ENCODE results near the gene NFKB2.

Gene NFKB2

DNA sequence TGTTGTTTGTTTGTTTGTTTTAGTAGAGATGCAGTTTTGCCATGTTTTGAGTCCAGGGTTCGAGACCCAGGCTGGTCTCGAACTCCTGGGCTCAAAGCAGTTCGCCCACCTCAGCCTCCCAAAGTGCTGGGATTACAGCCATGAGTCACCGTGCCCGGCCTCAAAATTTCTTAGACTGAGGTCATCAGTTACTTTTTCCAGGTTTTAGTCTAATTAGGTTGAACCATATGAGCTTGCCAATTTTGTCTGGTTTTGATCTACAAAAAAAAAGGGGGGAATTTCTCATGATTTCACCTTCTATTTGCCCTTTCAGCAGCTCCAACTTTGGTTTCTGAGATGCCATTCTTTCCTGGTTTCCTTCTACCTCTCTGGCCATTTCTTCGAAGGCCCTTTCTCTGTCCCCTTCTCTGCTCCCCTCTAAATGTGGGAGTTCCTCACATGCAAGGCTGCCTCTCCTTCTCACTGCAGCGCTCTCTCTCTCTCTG lies 31.3 kb downstream of the NFKB2 start:
- in situ Hi-C loops (cut with MboI; ENCODE audit: low pct_unique_long_range_greater_than_20kb, low sequenced_read_pairs, unreplicated experiment): no loop called here
- TF ChIP-seq, protein P1, sequence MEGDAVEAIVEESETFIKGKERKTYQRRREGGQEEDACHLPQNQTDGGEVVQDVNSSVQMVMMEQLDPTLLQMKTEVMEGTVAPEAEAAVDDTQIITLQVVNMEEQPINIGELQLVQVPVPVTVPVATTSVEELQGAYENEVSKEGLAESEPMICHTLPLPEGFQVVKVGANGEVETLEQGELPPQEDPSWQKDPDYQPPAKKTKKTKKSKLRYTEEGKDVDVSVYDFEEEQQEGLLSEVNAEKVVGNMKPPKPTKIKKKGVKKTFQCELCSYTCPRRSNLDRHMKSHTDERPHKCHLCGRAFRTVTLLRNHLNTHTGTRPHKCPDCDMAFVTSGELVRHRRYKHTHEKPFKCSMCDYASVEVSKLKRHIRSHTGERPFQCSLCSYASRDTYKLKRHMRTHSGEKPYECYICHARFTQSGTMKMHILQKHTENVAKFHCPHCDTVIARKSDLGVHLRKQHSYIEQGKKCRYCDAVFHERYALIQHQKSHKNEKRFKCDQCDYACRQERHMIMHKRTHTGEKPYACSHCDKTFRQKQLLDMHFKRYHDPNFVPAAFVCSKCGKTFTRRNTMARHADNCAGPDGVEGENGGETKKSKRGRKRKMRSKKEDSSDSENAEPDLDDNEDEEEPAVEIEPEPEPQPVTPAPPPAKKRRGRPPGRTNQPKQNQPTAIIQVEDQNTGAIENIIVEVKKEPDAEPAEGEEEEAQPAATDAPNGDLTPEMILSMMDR (IDR thresholded peaks at IDR 0.05; ENCODE audit: extremely low read depth, insufficient read depth, missing control alignments): no peak
- DNase-seq (ENCODE audit: low spot score): no peak

DNA sequence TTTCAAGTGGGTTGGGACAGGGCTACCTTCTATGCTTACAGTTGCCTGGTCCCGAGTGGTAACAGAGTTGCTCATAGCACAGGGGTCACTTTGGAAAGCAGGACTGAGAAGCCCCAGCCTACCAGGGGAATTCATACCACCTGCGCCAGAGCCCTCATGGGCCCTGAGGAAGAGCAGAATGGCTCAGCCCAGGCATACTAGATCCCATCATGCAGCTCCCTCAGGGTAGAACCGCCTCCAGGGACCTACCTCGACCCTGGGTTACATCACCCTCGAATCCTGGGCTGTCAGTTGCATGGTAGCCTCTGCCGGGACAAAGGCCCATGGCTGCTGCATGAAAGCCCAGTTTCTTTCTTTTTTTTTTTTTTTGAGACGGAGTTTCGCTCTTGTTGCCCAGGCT lies 34.0 kb downstream of the NFKB2 start:
- in situ Hi-C loops (cut with MboI; ENCODE audit: low pct_unique_long_range_greater_than_20kb, low sequenced_read_pairs, unreplicated experiment): no loop called here
- TF ChIP-seq, protein P1 (IDR thresholded peaks at IDR 0.05; ENCODE audit: extremely low read depth, insufficient read depth, missing control alignments): no peak
- no peak for DNase-seq (ENCODE audit: low spot score)

DNA sequence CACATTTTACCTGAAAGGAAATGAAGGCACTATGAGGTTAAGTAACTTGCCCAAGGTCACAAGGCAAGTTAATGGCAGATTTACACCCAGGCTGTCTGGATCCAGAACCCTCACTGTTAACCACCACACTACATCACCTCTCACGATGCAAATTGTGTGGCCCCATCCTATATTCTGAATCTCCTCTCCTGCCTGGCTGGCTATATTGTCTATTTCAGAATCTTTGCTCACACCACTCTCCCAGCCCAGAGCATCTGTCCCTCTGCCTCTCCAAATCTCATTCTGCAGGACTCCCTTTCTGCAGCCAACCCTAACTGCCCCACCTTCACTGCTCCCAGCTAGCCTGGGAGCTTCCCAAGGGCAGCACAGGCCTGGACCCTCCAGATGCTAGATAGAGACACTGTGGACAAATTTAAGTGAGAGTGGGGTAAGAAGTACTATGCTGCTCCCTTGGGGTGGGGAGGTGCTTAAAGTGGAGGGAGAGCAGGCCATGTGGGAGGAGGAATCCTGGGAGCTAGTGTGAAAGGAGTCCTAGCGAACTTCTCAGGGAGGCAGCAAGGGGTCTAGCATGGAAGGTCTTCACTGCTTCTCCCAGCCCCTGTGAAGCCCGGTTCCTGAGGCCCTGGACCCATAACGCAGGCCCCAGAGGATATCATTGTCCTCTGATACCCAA lies 36.1 kb downstream of the NFKB2 start:
- TF ChIP-seq, protein P1 (IDR thresholded peaks at IDR 0.05; ENCODE audit: extremely low read depth, insufficient read depth, missing control alignments): no peak
- no peak for DNase-seq (ENCODE audit: low spot score)
- in situ Hi-C loops (cut with MboI; ENCODE audit: low pct_unique_long_range_greater_than_20kb, low sequenced_read_pairs, unreplicated experiment): no loop called here

DNA sequence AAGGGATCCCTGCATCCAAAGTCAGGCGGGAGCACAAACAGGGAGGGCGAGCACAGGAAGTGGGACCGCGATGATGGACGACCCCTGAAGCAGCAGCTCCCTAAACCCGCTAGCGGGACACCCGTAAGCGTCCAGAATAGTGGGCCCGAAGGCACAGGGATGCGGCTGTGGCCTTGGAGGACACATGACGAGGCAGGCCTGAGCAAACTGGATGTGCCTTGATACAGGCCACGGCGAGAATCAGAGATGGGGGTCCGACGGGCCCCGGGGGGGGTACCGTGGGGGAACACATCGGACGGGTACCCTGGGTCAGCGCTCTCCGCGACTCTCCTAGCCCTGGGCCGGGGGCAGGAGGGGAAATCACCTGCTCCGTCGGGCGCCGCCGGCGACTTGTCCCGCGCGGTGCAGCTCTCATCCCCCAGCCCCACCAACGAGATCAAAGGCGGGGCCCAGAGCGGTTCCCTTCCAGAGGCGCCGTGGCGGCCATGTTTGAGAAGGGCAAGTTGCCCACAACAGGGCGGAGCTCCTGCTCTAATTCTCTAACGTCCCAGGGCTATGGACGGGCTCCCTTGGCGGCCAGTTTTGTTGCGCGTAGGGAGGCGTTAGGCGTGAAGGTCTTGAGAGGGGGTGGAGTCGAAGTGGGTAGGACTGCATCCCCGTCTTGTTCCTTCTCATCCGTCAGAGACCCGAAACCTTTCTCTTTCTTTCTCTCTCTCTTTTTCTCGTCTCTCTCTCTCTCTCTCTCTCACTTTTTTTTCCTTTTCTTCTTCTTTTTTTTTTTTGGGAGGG lies 36.9 kb downstream of the NFKB2 start, which contains the start of gene CUEDC2:
Gene CUEDC2 (minus strand): TSS at position 413 of the 789 bp plus-strand sequence. CDS start 7,386 bp downstream, outside the sequence.
- TF ChIP-seq, protein P1 (IDR thresholded peaks at IDR 0.05; ENCODE audit: extremely low read depth, insufficient read depth, missing control alignments): peak; percentile 8
- DNase-seq (ENCODE audit: low spot score): peak; percentile 93

DNA sequence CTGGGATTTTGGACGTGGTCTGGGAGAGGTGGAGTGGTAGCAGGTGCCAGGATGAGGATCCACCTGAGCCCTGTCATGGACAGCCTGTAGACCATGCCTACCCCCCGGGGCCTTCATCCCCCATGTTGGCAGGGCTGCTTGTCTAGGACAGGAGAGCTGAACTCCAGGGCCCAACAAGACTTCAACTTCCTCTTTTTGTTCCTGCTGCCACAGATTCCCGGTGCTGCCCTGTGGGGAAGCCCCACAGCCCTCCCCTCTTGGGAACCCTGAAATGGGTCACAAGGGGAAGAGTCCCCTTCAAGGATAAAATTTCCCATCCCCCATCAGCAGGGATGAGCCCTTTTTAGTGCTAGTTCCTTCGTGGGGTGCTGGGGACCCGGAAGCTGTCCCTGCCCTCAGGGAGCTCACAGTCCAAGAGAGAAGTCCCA lies 38.1 kb downstream of the NFKB2 start:
- in situ Hi-C loops (cut with MboI; ENCODE audit: low pct_unique_long_range_greater_than_20kb, low sequenced_read_pairs, unreplicated experiment): no loop called here
- DNase-seq (ENCODE audit: low spot score): no peak
- TF ChIP-seq, protein P1 (IDR thresholded peaks at IDR 0.05; ENCODE audit: extremely low read depth, insufficient read depth, missing control alignments): no peak

More for the DNA sequence above, 36.9 kb downstream of the NFKB2 start, which contains the start of gene CUEDC2:
- in situ Hi-C loops (cut with MboI; ENCODE audit: low pct_unique_long_range_greater_than_20kb, low sequenced_read_pairs, unreplicated experiment): no loop called here

DNA sequence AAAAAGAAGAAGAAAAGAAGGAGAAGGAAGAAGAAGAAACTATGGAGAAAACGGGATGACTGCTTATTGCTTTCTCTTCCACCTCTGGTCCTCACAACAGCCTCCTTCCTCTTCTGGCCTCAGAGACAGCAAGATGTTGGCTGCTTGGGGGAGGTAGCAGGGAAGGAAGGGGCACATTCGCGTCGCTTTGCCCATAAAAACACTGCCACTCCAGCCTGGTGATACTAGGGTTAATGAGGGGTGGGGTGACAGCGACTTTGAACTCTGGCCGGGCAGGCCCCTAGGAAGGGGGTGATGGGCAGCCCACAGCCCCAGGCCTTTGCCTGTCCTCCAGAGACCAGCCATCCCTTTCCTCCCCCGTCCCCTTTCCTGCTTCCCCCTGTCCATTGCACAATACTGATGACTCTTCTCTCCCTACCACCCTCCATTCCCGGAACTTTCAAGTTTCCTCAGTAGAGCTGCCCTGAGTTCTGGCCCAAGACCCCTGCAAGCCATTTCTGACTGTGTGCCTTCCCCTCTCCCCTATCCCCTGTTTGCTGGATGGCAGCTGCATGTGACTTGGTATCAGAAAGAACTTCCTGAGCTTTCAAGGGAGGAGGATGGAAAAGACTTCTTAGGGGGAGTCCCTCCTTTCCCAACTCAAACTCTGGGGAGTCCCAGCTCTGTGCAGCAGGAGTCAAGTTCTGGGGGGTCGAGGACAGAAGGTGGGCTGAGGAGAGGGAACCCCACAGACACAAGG lies 39.1 kb downstream of the NFKB2 start:
- in situ Hi-C loops (cut with MboI; ENCODE audit: low pct_unique_long_range_greater_than_20kb, low sequenced_read_pairs, unreplicated experiment): no loop called here
- TF ChIP-seq, protein P1 (IDR thresholded peaks at IDR 0.05; ENCODE audit: extremely low read depth, insufficient read depth, missing control alignments): no peak

More for the DNA sequence above, 39.1 kb downstream of the NFKB2 start:
- no peak for DNase-seq (ENCODE audit: low spot score)

Data from GM13977 (cell line).